ENCODE measurements around the gene ITGA11.

Gene ITGA11

DNA sequence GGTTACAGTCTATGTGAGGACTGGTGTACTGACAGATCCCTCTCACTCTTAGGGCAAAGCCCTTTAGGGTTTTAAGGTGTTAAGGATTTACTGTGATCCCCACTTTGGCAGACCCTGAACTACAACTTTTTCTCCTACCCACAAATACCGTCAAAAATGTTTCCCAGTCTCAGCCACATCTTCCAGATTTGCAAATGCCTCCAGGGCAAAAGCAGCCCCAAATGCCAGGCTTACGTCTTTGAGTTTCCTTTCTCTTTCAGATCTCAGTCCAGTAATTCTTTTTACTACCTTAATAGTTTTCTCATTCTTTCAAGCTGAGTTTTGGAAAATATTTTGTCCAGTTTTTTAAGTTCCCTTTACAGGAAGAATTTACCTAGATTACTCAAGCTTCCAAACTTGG is 13.4 kb upstream of the ITGA11 start:
- DNase-seq (ENCODE audit: low spot score) = no peak

DNA sequence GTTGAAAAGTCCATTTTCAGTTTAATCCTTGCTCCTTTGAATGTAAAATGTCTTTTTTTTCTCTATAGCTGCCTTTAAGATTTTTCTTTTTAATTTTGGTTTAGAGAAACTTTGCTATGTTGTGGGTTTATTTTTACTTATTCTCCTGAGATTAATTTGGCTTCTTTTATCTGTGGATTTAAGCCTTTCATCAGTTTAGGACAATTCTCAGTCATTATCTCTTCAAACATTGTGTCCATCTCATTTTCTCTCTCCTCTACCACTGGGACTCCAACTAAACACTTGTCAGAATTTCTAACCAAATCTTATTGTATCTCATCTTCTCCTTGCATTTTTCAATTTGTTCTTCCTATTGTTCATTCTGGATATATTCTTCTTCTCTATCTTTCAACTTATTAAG is 12.4 kb upstream of the ITGA11 start:
- DNase-seq (ENCODE audit: low spot score) = no peak

DNA sequence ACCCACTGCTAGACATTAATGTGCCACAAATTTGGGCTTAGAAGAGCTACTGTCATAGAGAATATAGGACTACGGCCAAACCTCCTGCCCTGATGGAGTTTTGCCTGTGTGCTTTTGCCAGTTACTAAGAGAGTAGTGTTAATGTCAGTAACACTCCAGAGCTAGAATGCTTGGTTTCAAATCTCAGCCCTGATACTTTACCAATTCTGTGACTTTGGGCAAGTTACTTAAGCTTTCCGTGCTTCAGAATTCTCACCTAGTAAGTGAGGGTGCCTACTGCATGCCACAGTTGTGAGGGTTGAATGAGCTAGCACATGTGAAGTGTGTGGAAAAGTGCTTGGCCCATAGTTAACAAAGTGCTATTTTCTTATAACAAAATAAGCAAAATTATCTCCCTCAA is 10.9 kb upstream of the ITGA11 start:
- DNase-seq (ENCODE audit: low spot score) = no peak

DNA sequence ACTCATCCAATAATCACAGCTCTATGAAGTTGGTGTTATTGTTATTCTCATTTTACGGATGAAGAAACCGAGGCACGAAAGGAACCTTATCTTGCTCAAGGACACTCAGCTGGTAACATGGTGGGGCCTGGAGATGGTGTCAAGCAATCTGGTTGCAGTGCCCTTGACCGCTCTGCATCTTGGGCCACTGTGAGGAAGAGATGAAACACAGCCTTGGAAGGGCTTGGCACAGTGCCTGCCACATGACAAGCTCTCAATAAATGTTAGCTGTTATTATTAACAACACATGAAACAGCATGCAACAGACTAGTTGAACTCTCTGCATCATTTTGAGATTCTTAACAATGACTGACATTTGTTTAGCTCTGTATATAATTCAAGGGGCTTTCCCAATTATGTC is 10.1 kb upstream of the ITGA11 start:
- DNase-seq (ENCODE audit: low spot score) = no peak

DNA sequence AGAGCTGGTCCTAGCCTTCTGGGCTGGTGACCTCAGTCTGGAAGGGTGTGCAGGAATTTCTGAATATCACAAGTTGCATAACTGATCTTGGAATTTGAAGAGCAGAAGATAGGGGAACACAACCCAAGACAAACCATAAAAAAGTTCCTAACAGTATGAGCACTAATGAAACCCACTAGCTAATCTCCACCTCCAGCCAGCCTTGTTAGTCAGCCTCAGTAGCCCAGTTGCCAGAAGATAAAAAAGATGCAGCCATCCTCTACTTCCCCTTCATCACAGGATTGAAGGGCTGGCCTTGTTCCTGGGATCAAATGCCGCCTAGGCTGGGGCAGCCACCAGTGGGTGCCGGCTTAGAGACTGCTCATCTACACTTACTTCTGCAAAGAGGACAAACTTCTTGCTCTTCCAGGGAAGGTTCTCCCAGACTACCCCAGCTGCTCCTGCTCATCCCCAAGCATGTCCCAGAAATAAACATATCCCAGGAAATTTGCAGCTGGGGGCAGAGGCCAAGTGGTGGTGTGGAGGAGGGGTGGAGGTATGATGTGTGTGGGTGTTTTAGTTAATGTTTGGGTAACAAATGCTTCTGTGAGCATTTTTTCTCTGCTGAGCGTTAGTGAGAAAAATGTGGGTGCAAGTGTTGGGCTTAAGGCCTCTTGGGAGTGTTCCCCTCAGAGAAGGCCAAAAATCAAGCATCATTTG is 9.2 kb upstream of the ITGA11 start:
- no peak for DNase-seq (ENCODE audit: low spot score)

DNA sequence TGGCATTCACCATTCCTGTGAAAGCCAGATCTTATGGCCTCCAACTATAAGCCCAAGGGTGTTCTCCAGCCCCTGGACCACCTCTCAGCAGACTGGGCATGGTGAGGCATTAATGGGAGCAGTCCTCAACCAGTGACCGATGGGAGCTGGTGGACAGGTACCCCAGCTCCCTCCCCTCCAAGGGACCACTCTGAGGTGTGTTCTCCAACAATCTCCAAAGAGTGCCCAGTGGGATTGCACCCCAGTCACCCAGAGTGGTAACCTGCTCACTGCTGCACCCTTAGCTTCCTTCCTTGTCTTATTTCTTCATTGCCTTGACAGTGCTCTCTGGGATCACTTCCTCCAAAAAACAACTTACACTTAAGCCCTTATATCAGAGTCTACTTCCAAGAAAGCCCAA is 8.2 kb upstream of the ITGA11 start:
- no peak for DNase-seq (ENCODE audit: low spot score)

DNA sequence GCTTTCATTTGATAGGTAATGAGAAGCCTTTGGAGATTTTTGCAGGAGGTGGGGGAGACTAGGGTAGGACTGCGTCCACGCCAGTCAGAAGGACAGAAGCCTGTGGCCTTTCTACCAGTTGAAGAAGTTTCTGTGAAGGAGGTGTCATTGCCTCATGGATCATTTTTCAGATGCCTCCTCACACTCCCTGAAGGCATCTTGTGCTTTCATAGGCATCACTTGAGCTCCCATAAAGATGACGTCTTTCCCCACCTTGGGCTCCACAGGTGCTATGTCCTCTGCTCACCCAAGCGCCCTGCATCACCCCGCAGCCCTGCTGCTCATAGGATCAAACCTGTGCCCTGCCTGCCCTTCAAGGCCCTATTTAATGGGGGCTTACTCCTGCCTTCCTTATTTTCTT is 7.5 kb upstream of the ITGA11 start:
- DNase-seq (ENCODE audit: low spot score) = no peak

DNA sequence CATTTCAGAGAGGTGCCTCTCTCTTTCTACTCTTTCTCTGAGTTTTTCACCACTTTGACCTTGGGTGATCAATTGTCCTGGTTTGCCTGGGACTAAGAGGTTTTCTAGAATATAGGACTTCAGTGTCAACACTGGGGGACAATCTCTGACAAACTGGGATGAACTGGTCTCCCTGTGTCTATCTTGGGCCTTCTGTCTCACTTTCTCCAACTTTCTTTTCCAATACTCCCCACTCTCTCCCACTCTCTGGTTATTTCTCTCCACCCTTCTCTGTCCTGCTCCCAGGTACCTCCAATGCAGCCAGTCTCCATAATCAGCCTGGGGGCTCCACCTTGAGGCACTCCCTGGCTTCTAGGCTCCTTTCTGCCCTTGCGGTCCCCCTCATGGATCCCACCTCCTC is 4.7 kb upstream of the ITGA11 start:
- no peak for DNase-seq (ENCODE audit: low spot score)

DNA sequence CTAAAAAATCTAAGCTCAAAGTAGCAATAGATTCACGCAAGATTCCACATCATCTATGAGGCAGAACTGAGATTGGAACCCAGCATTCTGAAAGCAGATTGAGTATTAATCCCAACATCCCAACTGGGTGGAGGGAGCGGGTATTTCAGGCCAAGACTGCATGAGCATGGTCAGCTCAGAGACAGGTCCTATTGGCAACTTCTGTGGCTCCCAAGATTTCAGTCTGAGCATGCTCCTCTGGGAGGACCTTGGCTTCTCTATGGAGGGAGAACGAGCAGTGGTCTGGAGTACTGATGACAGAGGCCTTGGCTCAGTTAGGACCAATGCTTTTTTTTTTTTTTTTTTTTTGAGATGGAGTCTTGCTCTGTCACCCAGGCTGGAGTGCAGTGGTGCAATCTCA is 4.0 kb upstream of the ITGA11 start:
- no peak for DNase-seq (ENCODE audit: low spot score)

DNA sequence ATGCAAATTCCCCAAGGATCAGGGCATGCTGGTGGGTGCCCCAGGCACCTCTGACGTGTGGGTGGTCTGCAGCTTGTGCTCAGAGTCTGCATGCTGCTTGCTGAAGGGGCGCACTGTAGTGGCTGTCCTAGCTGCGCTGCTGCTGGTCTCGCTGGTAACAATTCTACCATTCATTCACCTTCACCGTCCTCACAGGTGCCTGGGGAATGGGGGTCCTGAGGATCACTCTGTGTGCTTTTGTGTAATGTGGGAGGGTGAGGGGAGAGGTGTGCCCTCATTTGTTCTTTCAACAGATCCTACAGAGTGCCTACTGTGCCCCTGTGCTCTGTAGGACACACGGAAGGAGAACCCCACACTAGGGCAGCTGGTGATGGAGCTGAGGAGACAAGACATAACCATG is 2.1 kb upstream of the ITGA11 start:
- DNase-seq (ENCODE audit: low spot score) = no peak

DNA sequence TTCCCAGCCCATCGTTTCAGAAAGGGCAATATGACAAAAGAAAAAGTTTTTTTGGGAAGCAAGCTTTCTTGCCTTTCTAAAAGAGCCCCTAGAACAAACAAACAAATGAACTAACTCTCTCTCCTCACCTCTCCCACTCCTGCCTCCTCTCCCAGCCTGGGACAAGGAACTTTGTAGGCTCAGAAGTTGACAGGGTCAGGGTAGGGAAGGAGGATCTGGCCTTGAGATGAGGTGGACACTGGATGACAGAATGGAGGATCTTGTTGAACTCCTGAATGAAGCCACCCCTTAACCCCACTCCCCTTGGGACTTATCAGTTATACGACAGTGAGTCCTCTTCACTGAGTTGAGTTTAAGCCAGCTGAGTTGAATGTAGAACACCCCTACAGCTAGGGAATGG is 1.6 kb upstream of the ITGA11 start:
- DNase-seq (ENCODE audit: low spot score) = no peak

DNA sequence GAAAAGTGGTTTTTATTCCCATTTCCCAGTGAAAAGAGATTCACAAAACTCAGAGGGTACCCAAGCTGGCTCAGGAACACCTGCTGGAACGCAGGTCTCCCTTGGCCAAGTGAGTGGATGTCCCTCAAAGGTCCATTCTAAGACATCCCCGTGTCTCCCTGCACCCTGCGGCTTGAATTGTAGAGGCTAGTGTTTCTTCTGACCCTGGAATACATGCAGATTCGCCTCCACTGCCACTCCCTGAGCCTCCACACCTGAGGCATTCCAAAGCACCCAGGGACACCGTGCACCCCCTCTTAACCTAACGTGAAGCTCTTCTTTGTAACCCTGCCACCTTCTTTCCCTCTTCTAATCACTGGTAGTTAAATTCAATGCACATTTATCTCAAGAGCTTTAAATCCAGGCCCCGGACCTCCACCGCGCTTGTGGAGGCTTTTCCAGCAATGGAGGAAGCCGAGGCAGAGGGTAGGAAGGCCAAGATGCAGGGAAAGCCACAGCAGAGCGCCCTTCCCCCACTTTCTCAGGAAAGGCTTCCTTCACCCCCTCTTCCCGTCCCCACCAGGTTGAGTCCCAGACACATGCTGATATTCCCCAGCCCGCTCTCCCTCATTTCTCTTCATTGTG is 590 bp upstream of the ITGA11 start:
- DNase-seq (ENCODE audit: low spot score) = no peak

DNA sequence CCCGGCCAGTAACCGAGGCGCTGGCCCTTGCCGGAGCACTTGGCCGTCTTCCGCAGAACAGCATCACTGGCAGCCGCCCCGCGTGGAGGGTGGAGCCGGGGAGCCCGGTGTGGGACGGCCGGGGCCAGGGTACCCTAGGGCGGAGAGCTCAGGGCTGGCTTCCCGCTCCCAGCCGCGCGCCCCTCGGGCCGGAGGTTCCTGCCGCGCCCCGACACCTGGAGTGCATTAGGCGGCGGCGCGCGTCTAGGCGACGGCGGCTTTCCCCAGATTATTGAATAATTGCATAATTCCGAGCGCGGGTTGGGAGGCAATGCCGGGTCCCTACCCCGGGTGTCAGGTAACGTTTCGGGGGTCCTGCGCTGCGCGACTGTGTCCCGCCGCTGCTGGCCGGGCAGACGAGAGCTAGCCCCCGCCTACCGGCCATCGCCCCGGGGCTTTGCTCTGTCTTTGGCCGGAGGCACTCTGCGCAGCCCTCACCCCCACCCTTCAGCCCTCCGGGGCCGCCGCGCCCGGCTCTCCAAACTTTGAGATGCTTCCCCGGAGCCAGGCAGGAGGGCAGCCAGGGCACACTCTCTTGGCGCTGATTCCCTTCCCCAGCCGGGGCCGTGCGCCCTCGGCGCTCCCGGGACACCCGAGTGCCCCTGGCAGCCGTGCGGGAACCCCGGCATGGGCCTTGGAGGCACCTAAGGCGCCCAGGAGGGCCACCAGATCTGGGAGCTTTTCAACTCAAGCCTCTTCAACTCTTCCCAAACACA is 749 bp downstream of the ITGA11 start:
- no peak for DNase-seq (ENCODE audit: low spot score)

DNA sequence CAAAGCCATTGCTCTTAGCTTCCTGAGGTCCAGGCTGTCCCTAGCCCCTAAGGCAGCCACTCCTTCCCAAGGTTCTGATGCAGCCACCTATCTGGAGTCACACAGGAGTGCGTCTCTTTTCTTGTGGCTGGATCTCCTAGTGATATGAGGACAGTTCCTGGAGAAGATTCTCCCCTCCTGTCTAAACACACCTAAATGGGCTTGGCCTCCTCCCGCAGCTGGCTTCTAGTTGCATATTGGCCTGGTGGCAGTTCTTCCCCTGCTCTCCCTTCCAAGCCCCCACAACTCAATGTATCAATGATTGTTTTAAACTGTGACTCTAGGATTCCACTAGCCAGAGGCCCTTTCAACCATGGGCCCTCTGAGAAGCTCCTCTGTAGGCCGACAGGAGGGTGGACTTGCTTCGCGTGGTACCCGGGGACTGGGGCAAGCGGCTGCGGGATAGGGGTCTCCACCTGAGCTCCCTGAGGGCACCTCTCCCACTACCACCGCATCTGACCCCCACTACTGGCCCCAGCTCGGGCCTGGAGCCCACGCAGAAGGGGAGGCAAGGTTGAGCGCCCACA is 1.4 kb downstream of the ITGA11 start:
- no peak for DNase-seq (ENCODE audit: low spot score)

DNA sequence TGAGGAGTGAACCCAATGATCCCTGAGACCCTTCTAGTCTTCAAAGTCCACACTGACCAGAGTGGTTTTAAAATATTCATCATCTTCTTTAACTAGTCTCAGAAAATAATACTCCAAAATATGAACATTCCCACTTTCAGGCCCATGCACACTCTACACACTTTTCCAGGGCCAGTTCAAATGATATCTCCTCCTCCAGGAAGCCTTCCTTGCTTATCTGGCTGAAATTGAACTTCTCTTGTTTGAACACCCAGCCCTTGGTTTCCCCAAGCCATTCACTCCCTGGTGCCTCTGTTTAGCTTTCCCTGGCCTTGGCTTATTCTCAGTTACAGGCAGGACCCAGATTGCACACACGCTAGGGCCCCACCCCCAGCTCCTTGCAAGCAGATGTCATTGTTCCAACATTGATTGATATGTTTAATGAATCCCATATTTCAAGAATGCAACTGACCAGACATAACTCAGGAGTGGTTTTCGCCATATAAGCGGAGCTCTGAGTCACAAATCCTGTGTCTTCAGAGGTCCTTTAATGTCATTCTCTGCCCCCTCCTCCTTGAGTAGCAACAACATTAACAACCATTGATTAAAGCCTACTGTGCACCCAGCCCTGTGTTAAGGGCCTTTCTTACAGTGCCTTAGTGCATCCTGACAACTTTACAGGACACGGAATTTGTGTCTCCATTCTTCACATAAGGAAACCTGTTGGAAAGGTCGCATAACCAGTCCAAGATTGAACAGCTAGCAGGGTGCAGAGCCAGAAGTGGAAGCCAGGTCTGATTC is 2.1 kb downstream of the ITGA11 start:
- no peak for DNase-seq (ENCODE audit: low spot score)

DNA sequence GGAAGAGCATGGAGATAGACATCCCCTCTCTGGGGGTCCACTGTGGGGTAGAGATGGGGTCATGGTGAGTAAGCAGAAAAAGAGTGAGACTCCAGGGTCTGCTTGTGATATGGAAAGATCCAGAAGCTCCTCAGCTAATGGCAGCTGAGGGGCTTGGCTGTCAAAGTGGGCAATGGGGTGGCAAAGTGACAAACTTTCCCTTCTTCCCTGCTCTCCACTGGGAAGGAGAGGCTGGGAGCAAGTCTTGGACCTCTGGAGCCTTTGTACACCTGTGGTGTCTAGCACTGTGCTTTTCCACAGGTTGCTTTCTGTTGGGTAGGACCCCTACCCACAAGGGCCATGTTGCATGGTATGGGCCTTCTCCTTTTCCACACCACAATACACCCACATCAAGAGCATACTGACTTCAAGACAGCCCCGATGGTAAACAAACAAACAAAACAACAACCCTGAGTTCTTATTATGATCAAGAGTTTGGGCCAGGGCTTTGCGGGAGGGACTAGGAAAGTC is 3.5 kb downstream of the ITGA11 start:
- DNase-seq (ENCODE audit: low spot score) = no peak

DNA sequence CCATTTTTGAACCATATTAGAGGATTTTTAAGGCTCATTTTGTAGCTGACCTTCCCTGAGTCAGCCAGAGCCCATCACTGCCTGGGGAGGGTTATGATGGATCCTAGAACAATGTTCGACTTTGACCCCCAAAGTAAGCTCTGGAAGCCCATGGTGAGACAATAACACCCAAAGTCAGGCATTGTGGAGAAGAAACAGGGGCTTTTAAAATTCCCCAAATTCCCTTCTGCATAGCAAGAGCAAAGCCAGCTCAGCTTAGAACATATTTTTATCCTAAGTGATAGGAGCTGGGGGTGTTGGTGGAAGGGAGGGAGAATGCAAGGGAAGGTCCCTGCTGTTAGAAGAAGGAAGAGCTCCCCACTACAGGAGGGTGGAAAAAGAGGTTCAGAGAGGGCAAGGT is 4.0 kb downstream of the ITGA11 start:
- no peak for DNase-seq (ENCODE audit: low spot score)

DNA sequence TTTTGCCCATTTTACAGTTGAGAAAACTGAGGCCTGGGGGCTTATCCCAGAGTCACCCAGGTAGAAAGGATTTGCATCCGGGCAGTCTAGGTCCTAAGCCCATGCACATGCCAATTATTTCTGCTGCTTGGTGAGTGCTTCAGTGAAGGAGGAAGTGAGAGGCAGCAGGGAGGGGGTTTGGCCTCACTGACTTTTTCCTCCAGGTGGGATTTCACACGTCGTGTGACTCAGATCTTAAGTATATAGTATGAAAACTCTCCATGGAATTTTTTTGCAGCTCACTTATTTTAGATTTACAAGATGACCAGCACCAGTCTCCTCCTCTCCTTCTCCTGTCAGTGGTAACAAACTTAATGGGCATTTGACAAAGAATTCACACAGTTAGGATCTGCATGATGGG is 4.6 kb downstream of the ITGA11 start:
- no peak for DNase-seq (ENCODE audit: low spot score)

DNA sequence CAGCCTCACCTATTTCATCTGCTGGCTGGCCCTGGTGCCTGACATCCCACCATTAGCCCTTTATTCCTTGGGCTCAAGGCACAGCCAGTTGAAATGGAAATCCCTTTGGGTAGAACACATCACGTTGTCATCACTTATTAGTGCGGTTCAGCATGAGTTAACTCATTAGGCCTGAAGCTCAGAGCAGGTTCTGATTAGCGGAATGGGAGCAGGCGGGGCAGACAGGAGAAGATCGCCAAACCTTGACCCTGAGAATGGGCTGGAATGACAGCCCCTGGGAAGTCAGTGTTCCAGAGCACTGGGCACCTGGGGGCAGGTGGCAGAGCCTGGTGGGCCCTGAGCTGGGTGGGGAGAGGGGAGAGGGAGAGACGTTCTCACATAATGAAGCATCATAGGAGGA is 5.8 kb downstream of the ITGA11 start:
- DNase-seq (ENCODE audit: low spot score) = no peak

DNA sequence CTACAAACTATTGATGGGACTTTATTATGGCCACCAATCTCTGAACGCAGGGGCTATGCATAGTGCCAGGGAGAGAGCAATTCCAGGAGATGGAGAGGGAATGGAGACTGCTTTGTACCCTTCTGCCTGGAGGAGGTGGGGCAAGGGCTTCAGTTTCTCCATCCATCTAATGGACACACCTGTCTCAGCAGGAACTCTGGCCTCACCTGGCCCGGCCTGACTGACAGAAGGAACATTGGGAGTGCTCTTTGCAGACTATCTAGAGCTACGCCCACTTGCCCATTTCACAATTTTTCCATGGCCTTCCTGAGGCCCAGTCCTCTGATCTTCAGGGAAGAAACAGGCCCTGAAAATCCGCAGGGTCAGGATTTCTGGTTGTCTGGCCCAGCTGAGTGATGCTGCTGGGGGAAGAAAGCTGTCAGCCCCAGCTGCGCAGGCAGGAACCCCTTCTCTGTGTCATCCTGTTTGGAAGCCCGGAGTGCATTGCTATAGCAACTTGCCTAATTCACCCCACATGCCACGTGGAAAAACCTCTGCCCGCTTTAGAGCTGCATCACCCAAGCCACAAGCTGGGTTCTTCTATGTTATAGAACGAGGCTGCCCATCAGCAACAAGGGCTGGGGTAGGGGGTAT is 6.4 kb downstream of the ITGA11 start:
- no peak for DNase-seq (ENCODE audit: low spot score)

DNA sequence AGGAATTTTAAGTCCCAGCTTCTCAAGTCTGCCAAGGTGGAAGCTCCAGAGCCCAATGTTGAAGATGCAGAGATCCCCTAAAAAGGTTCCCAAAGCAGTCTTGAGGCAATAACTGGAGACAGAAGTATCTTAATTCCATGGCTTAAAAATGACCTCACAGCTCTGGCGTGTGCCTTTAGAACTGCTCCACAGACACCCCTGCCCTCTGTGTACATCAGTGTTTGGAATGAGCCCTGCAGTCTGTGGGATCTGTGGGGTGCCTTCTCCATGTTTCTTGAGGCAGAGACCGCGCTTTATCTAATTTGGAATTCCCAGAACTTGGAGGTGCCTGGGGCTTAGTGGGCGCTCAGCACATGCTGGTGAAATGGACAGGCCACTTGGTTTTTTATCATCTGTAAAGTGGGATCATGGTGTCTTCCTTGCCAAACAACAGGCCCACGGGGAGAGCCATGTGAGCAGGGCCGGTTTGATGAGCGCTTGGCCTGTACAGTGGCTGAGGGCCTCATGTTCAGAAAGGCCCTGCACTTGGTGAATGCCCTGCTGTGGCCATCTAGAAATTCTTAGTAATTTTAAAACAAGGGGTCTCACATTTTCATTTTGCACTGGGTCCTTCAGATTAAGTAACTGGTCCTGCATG is 7.1 kb downstream of the ITGA11 start:
- DNase-seq (ENCODE audit: low spot score) = no peak
